ENCODE results near the gene BANP.

GRCh38 chr16:87945351-87946042 is 5.7 kb upstream of the BANP start:
- no peak for TF ChIP-seq TEAD4 (IDR thresholded peaks at IDR 0.05; ENCODE audit: borderline replicate concordance, insufficient read depth)
- TF ChIP-seq RFX5 (IDR thresholded peaks at IDR 0.05; ENCODE audit: low read length), result no peak
- TF ChIP-seq RAD21 (IDR thresholded peaks at IDR 0.05; ENCODE audit: low read length), result no peak
- no peak for TF ChIP-seq POLR2AphosphoS5 (IDR thresholded peaks at IDR 0.05; ENCODE audit: low read depth, low read length)
- no peak for TF ChIP-seq CTCF (IDR thresholded peaks at IDR 0.05)
- no peak for TF ChIP-seq REST (IDR thresholded peaks at IDR 0.05; ENCODE audit: low read depth, low read length)
- TF ChIP-seq USF2 (IDR thresholded peaks at IDR 0.05; ENCODE audit: borderline replicate concordance, low read depth, low read length), result peak; percentile 42; the same call in 1 of the 2 replicates
- TF ChIP-seq MXI1 (IDR thresholded peaks at IDR 0.05; ENCODE audit: low read depth, low read length), result peak; percentile 41; the same call in 1 of the 2 replicates
- TF ChIP-seq FOSL2 (IDR thresholded peaks at IDR 0.05; ENCODE audit: borderline replicate concordance, low read depth), result no peak
